GM12801 (cell line): ENCODE results near the gene PKNOX2.

ENCODE experiments used
- CTCF ChIP-seq: IDR thresholded peaks from one replicate; pipeline ENCODE4 v1.5.1; 2011; ENCODE audit warnings: control low read depth; ENCODE audit not compliant: insufficient read length; ENCODE audit errors: extremely low read depth

PKNOX2 gene

GRCh38 chr11:125308246-125308645 lies 143.7 kb downstream of the PKNOX2 start:
- no peak for TF ChIP-seq CTCF

GRCh38 chr11:125312391-125312790 lies 147.8 kb downstream of the PKNOX2 start:
- no peak for TF ChIP-seq CTCF

- no peak for TF ChIP-seq CTCF
These were observed 148.3 kb downstream of the PKNOX2 start for GRCh38 chr11:125312812-125313211.

- no peak for TF ChIP-seq CTCF
These were observed 149.0 kb downstream of the PKNOX2 start for GRCh38 chr11:125313271-125314219.

- no peak for TF ChIP-seq CTCF
These were observed 149.9 kb downstream of the PKNOX2 start for GRCh38 chr11:125314276-125315078.

- TF ChIP-seq CTCF: no peak
These were observed 150.7 kb downstream of the PKNOX2 start for GRCh38 chr11:125315079-125315740.

GRCh38 chr11:125317416-125317815 lies 152.9 kb downstream of the PKNOX2 start:
- no peak for TF ChIP-seq CTCF
